ENCODE measurements around the gene GPR141. TPM values are rescaled to one million over a fixed set of nuclear protein-coding genes. Genes with fewer than 3 reads are reported as not detected.

GPR141 gene
- total and polyA plus RNA-seq, 3 donors from 2014 or later, result 1.8 to 3.5 (median 2.5) TPM

DNA sequence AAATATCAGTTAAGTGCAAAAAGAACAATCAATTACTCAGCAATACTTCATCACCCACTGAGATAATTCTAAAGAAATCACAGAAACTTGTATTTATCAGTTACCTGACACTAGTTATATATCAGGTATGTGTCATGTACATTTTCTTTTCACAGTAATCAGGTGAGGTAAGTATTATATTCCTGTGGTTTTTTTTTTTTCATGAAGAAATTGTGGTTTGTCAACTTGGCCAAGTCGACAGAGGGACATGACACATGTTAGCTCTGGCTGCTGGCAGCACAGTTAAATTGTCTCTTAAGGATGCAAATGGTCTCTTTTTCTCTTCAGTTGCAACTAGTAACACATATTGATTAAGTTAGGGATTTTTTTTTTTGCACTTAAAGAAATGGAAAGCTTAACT, 13.7 kb upstream of the GPR141 start:
- Histone ChIP-seq H3K4me3 (no peak overlapping the region), H3K27ac (no peak overlapping the region), H3K9me3 (no peaks in the 10 kb centered on the region), H3K27me3 (no peaks in the 10 kb centered on the region), H3K36me3 (ENCODE audit: low read depth, missing control alignments) (no peaks in the 10 kb centered on the region), H3K4me1 (no peaks in the 10 kb centered on the region)
- WGBS, 2 donors, result 63 to 72% methylated on average over 1 of the region's 1 CpG
- intact Hi-C loops (cut with DNase I; ENCODE audit: low total_unique reads), result no loop called here
- no peak for DNase-seq
- TF ChIP-seq, protein P1, sequence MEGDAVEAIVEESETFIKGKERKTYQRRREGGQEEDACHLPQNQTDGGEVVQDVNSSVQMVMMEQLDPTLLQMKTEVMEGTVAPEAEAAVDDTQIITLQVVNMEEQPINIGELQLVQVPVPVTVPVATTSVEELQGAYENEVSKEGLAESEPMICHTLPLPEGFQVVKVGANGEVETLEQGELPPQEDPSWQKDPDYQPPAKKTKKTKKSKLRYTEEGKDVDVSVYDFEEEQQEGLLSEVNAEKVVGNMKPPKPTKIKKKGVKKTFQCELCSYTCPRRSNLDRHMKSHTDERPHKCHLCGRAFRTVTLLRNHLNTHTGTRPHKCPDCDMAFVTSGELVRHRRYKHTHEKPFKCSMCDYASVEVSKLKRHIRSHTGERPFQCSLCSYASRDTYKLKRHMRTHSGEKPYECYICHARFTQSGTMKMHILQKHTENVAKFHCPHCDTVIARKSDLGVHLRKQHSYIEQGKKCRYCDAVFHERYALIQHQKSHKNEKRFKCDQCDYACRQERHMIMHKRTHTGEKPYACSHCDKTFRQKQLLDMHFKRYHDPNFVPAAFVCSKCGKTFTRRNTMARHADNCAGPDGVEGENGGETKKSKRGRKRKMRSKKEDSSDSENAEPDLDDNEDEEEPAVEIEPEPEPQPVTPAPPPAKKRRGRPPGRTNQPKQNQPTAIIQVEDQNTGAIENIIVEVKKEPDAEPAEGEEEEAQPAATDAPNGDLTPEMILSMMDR (IDR thresholded peaks at IDR 0.05), result no peak
- no peak for TF ChIP-seq POLR2A (IDR thresholded peaks at IDR 0.05)

DNA sequence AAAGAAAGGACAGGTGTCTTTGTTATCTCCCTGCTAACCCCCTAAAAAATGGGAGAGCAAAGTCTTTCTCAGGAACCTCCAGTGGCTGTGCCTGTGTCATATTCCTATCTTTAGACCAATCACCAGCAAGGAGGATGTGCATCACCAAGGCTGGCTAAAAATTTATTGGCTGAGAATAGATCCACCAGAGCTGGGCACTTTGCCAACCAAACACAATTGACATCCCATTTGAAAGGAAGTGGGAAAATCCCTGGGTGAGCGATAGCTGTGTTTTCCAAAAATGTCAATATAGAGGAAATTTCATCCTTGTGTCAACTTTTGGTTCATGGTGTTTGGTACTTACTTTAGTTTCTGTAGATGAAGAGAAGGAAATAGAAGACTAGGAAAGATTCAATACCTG, 13.1 kb upstream of the GPR141 start:
- intact Hi-C loops (cut with DNase I; ENCODE audit: low total_unique reads), result no loop called here
- Histone ChIP-seq H3K36me3 (ENCODE audit: low read depth, missing control alignments) (no peaks in the 10 kb centered on the region), H3K4me1 (no peaks in the 10 kb centered on the region), H3K27ac (no peak overlapping the region), H3K4me3 (no peak overlapping the region), H3K27me3 (no peaks in the 10 kb centered on the region), H3K9me3 (no peaks in the 10 kb centered on the region)
- no peak for DNase-seq
- no peak for TF ChIP-seq POLR2A (IDR thresholded peaks at IDR 0.05)
- TF ChIP-seq, protein P1 (IDR thresholded peaks at IDR 0.05), result no peak
- 73 to 84% methylated on average over 1 of the region's 1 CpG for WGBS, 2 donors

DNA sequence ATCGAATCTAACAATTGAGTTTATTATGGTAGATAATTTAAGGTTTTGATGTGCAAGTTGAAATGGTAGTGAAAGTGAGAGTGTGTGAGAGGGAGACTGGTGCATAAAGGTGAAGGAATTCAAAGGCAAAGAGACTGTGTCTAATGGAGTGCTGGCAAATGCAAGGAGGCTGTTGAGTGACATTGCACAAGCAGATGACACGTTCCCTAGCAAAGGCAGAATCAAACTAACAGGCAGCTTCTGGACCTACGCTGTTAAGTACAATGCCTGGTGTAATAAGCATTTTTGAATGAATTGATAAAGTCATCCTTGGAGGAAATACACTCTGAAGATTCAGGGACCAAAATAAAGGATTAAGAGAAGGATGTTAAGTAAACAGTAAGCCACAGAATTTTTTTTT, 11.7 kb upstream of the GPR141 start:
- intact Hi-C loops (cut with DNase I; ENCODE audit: low total_unique reads), result no loop called here
- no peak overlapping the region for H3K27ac ChIP-seq
- DNase-seq, result no peak
- H3K36me3 ChIP-seq (ENCODE audit: low read depth, missing control alignments), result no peaks in the 10 kb centered on the region
- H3K27me3 ChIP-seq, result no peaks in the 10 kb centered on the region
- TF ChIP-seq POLR2A (IDR thresholded peaks at IDR 0.05), result no peak
- TF ChIP-seq, protein P1 (IDR thresholded peaks at IDR 0.05), result no peak
- no peak overlapping the region for H3K4me3 ChIP-seq
- WGBS, 2 donors, result 91% methylated on average over 3 of the region's 3 CpGs
- no peaks in the 10 kb centered on the region for H3K4me1 ChIP-seq
- H3K9me3 ChIP-seq, result no peaks in the 10 kb centered on the region

DNA sequence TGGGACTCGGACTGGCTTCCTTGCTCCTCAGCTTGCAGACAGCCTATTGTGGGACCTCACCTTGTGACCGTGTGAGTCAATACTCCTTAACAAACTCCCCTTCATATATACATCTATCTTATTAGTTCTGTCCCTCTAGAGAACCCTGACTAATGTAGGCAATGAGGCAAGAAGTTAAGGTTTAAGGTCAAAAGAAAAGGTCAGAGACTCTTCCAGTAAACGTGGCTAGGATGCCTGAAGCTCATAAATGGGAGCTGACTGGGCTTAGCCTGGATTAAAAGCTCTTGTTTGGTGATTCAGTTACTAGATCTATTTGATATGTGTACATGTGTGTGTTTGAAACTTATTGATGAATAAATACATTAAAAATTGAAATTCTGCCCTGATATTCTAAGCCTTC, 10.6 kb upstream of the GPR141 start:
- WGBS, 2 donors, result 77 to 83% methylated on average over 3 of the region's 3 CpGs
- intact Hi-C loops (cut with DNase I; ENCODE audit: low total_unique reads), result no loop called here
- no peak for TF ChIP-seq POLR2A (IDR thresholded peaks at IDR 0.05)
- TF ChIP-seq, protein P1 (IDR thresholded peaks at IDR 0.05), result no peak
- H3K27ac ChIP-seq, result no peak overlapping the region
- no peaks in the 10 kb centered on the region for H3K36me3 ChIP-seq (ENCODE audit: low read depth, missing control alignments)
- no peak overlapping the region for H3K4me3 ChIP-seq
- no peaks in the 10 kb centered on the region for H3K9me3 ChIP-seq
- no peak for DNase-seq
- H3K27me3 ChIP-seq, result no peaks in the 10 kb centered on the region
- H3K4me1 ChIP-seq, result no peaks in the 10 kb centered on the region

DNA sequence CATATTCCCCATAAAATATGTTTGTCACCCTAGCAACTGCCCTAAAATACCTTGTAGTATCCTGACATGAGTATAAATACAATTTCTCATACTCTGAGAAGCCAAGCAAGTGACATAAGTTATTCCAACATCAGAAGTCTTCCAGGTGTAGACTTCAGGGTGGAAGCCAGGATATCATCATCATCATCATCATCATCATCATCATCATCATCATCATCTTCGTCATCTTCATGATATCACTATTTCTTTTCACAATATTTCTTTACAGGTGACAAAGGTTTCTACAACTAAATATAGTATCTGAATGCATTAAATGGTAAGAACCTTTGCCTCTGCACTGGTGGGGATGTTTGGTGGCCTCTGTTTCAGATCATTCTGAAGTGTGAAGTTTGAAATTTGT, 10.0 kb upstream of the GPR141 start:
- Histone ChIP-seq H3K9me3 (no peaks in the 10 kb centered on the region), H3K36me3 (ENCODE audit: low read depth, missing control alignments) (no peaks in the 10 kb centered on the region), H3K27me3 (no peaks in the 10 kb centered on the region), H3K4me3 (no peak overlapping the region), H3K4me1 (no peaks in the 10 kb centered on the region), H3K27ac (no peak overlapping the region)
- no peak for DNase-seq
- WGBS, 2 donors, result 88 to 96% methylated on average over 1 of the region's 1 CpG
- intact Hi-C loops (cut with DNase I; ENCODE audit: low total_unique reads), result no loop called here
- TF ChIP-seq, protein P1 (IDR thresholded peaks at IDR 0.05), result no peak
